ENCODE data around the gene GLB1L.
A peak's percentile ranks its signal among the peaks of the same experiment; 100 is the strongest.

GLB1L gene

GRCh38 chr2:219220652-219221402, 24.4 kb downstream of the GLB1L start:
- no peak for DNase-seq

- DNase-seq: no peak
Observed at GRCh38 chr2:219219784-219220532, 25.3 kb downstream of the GLB1L start.

GRCh38 chr2:219218732-219219701, 26.2 kb downstream of the GLB1L start, which contains the start of gene ABCB6:
TSS of gene ABCB6 (minus strand) at chr2:219218958. CDS start at chr2:219218673, 285 bp downstream.
- peak; percentile 83 for DNase-seq

- DNase-seq: peak; percentile 68
Observed at GRCh38 chr2:219218217-219218731, 27.0 kb downstream of the GLB1L start.

- no peak for DNase-seq
Observed at GRCh38 chr2:219216535-219216915, 28.7 kb downstream of the GLB1L start.

- DNase-seq: no peak
Observed at GRCh38 chr2:219215871-219216534, 29.2 kb downstream of the GLB1L start.

GRCh38 chr2:219214786-219215185, 30.5 kb downstream of the GLB1L start:
- DNase-seq: no peak

GRCh38 chr2:219214141-219214540, 31.1 kb downstream of the GLB1L start:
- DNase-seq: no peak

GRCh38 chr2:219213486-219214071, 31.7 kb downstream of the GLB1L start:
- DNase-seq: no peak

- no peak for DNase-seq
Observed at GRCh38 chr2:219213026-219213415, 32.2 kb downstream of the GLB1L start.

- DNase-seq: no peak
Observed at GRCh38 chr2:219210886-219211362, 34.3 kb downstream of the GLB1L start.

- no peak for DNase-seq
Observed at GRCh38 chr2:219210196-219210885, 34.9 kb downstream of the GLB1L start.

GRCh38 chr2:219209236-219210195, 35.7 kb downstream of the GLB1L start:
- DNase-seq: no peak

GRCh38 chr2:219207884-219208740, 37.1 kb downstream of the GLB1L start:
- no peak for DNase-seq

GRCh38 chr2:219207134-219207883, 37.9 kb downstream of the GLB1L start:
- no peak for DNase-seq

- DNase-seq: peak; percentile 90
Observed at GRCh38 chr2:219206328-219207133, 38.7 kb downstream of the GLB1L start, which contains the start of gene ZFAND2B. TSS of gene ZFAND2B (plus strand) at chr2:219206782. CDS start at chr2:219206988, 206 bp downstream.

- DNase-seq: no peak
Observed at GRCh38 chr2:219205981-219206327, 39.3 kb downstream of the GLB1L start.

Measured in NCI-H748 treated with DMSO at 0.1 percent for 48 hours (cell line).